Measurements from ENCODE around the gene TOX2. TPM values are rescaled to one million over a fixed set of nuclear protein-coding genes. Genes with fewer than 3 reads are reported as not detected.

TOX2 gene
- total RNA-seq, 3 donors from 2014 or later (not counting 1 experiment from before 2014, with no cell fraction given), result 0.93 to 1.8 (median 1.2) TPM

- peaks cover 27% of the 10 kb centered on the region for H3K4me1 ChIP-seq (ENCODE audit: control insufficient read depth, insufficient read depth, low read length)
- no peaks in the 10 kb centered on the region for H3K9me3 Mint-ChIP-seq
- no peak for ATAC-seq
- H3K4me3 Mint-ChIP-seq, result no peak overlapping the region
- H3K4me3 ChIP-seq (ENCODE audit: low read length), result no peak overlapping the region
- no peak for TF ChIP-seq CTCF (IDR thresholded peaks at IDR 0.05)
- intact Hi-C loops (cut with micrococcal nuclease), result loop anchor here (5.0 kb wide), 2 partner anchors 36 to 91 kb away; no protein-coding TSS in a partner anchor
- no peaks in the 10 kb centered on the region for H3K36me3 Mint-ChIP-seq
- H3K27ac ChIP-seq (ENCODE audit: low read length), result no peak overlapping the region
- no peak for DNase-seq
- no peaks in the 10 kb centered on the region for H3K9me3 ChIP-seq (ENCODE audit: control insufficient read depth, insufficient read depth, low read length)
- H3K4me1 Mint-ChIP-seq, result peaks cover 37 to 45% of the 10 kb centered on the region in 2 donors
- H3K27me3 ChIP-seq (ENCODE audit: control insufficient read depth, insufficient read depth, low read length), result peaks cover 35% of the 10 kb centered on the region
- H3K27ac Mint-ChIP-seq, result no peak overlapping the region
- no peaks in the 10 kb centered on the region for H3K36me3 ChIP-seq (ENCODE audit: control insufficient read depth, insufficient read depth, low read length)
- 90% methylated on average over 4 of the region's 4 CpGs for WGBS (ENCODE audit: insufficient coverage)
- H3K27me3 Mint-ChIP-seq (ENCODE audit: low read depth in 2 of 2), result peaks cover 62 to 65% of the 10 kb centered on the region in 2 donors
Observed at GRCh38 chr20:43981540-43981939, 66.9 kb downstream of the TOX2 start.

- H3K27me3 ChIP-seq (ENCODE audit: control insufficient read depth, insufficient read depth, low read length), result peaks cover 35% of the 10 kb centered on the region
- WGBS (ENCODE audit: insufficient coverage), result 80% methylated on average over 2 of the region's 2 CpGs
- Mint-ChIP-seq H3K36me3 (no peaks in the 10 kb centered on the region), H3K27me3 (ENCODE audit: low read depth in 2 of 2) (peaks cover 62 to 64% of the 10 kb centered on the region in 2 donors), H3K4me3 (no peak overlapping the region), H3K27ac (no peak overlapping the region), H3K4me1 (peaks cover 37 to 45% of the 10 kb centered on the region in 2 donors), H3K9me3 (no peaks in the 10 kb centered on the region)
- ATAC-seq, result no peak
- TF ChIP-seq CTCF (IDR thresholded peaks at IDR 0.05), result no peak
- H3K36me3 ChIP-seq (ENCODE audit: control insufficient read depth, insufficient read depth, low read length), result no peaks in the 10 kb centered on the region
- peaks cover 27% of the 10 kb centered on the region for H3K4me1 ChIP-seq (ENCODE audit: control insufficient read depth, insufficient read depth, low read length)
- no peak overlapping the region for H3K27ac ChIP-seq (ENCODE audit: low read length)
- DNase-seq, result no peak
- intact Hi-C loops (cut with micrococcal nuclease), result loop anchor here (5.0 kb wide), 2 partner anchors 35 to 90 kb away; no protein-coding TSS in a partner anchor
- no peaks in the 10 kb centered on the region for H3K9me3 ChIP-seq (ENCODE audit: control insufficient read depth, insufficient read depth, low read length)
- H3K4me3 ChIP-seq (ENCODE audit: low read length), result no peak overlapping the region
Observed at GRCh38 chr20:43982016-43982415, 67.4 kb downstream of the TOX2 start.

- intact Hi-C loops (cut with micrococcal nuclease), result loop anchor here (5.0 kb wide), 2 partner anchors 34 to 89 kb away; no protein-coding TSS in a partner anchor
- H3K27ac Mint-ChIP-seq, result no peak overlapping the region
Observed at GRCh38 chr20:43982886-43983285, 68.2 kb downstream of the TOX2 start.

More at GRCh38 chr20:43982886-43983285, 68.2 kb downstream of the TOX2 start:
- H3K36me3 ChIP-seq (ENCODE audit: control insufficient read depth, insufficient read depth, low read length), result no peaks in the 10 kb centered on the region
- no peak overlapping the region for H3K27ac ChIP-seq (ENCODE audit: low read length)
- H3K4me3 ChIP-seq (ENCODE audit: low read length), result no peak overlapping the region
- Mint-ChIP-seq H3K9me3 (no peaks in the 10 kb centered on the region), H3K27me3 (ENCODE audit: low read depth in 2 of 2) (peaks cover 61 to 65% of the 10 kb centered on the region in 2 donors), H3K4me3 (no peak overlapping the region), H3K36me3 (no peaks in the 10 kb centered on the region), H3K4me1 (peaks cover 37 to 45% of the 10 kb centered on the region in 2 donors)
- peaks cover 27% of the 10 kb centered on the region for H3K4me1 ChIP-seq (ENCODE audit: control insufficient read depth, insufficient read depth, low read length)
- DNase-seq (no peak), ATAC-seq (no peak)
- H3K27me3 ChIP-seq (ENCODE audit: control insufficient read depth, insufficient read depth, low read length), result peaks cover 40% of the 10 kb centered on the region
- no peaks in the 10 kb centered on the region for H3K9me3 ChIP-seq (ENCODE audit: control insufficient read depth, insufficient read depth, low read length)
- TF ChIP-seq CTCF (IDR thresholded peaks at IDR 0.05), result no peak
- WGBS (ENCODE audit: insufficient coverage), result 95% methylated on average over 5 of the region's 5 CpGs
